Osteoblast (primary cell): Measurements from ENCODE around the gene CCDC50. TPM values are rescaled to one million over a fixed set of nuclear protein-coding genes. Genes with fewer than 3 reads are reported as not detected.

Experiments used
- DNase-seq: peaks from one replicate; pipeline ENCODE4 v3.0.0; 2011; ENCODE audit warnings: low spot score, mixed read lengths; ENCODE audit not compliant: insufficient read length; ENCODE audit errors: missing footprints
- H2AFZ ChIP-seq: 2 replicates; pipeline ENCODE4 v1.6.0; 2011; ENCODE audit warnings: mild to moderate bottlenecking, low read length
- H3K27ac ChIP-seq: 2 replicates; pipeline ENCODE4 v1.5.1; 2011; ENCODE audit warnings: mild to moderate bottlenecking, low read depth, low read length, moderate library complexity
- H3K27me3 ChIP-seq: 2 replicates; pipeline ENCODE4 v1.6.0; 2012; ENCODE audit warnings: mild to moderate bottlenecking, control low read depth, inconsistent platforms, low read length, moderate library complexity; ENCODE audit not compliant: insufficient read depth
- H3K36me3 ChIP-seq: 2 replicates; pipeline ENCODE4 v1.5.1; 2011; ENCODE audit warnings: mild to moderate bottlenecking, low read length, control low read depth, moderate library complexity; ENCODE audit not compliant: insufficient read depth
- H3K4me1 ChIP-seq: 2 replicates; pipeline ENCODE4 v1.5.1; 2011; ENCODE audit warnings: mild to moderate bottlenecking, low read length, control low read depth, moderate library complexity; ENCODE audit not compliant: insufficient read depth
- H3K4me2 ChIP-seq: 2 replicates; pipeline ENCODE4 v1.6.0; 2011; ENCODE audit warnings: mild to moderate bottlenecking, low read length; ENCODE audit not compliant: insufficient read depth
- H3K4me3 ChIP-seq: fragments of 200-600 bp; sonication (generic); 3 replicates; pipeline ENCODE4 v1.5.1; 2012; ENCODE audit warnings: mild to moderate bottlenecking, low read length, inconsistent platforms; ENCODE audit not compliant: insufficient read depth
- H3K79me2 ChIP-seq: 2 replicates; pipeline ENCODE4 v1.6.0; 2012; ENCODE audit warnings: mild to moderate bottlenecking, low read length, control low read depth, inconsistent platforms; ENCODE audit not compliant: insufficient read depth
- H3K9me3 ChIP-seq: 2 replicates; pipeline ENCODE4 v1.5.1; 2011; ENCODE audit warnings: low read depth, low read length, control low read depth
- H4K20me1 ChIP-seq: 2 replicates; pipeline ENCODE4 v1.6.0; 2012; ENCODE audit warnings: mild to moderate bottlenecking, low read length, control low read depth; ENCODE audit not compliant: insufficient read depth
- total RNA-seq: library from RNA; depleted of rRNA; stranded (reverse); fragments of >200 nt; gene quantifications from 2 replicates; pipeline ENCODE4 v1.2.3, GENCODE V29; 2012
- TF ChIP-seq, protein P1 (sequence below): IDR thresholded peaks from 2 replicates; pipeline ENCODE4 v1.5.1; 2011; ENCODE audit warnings: mild to moderate bottlenecking, low read depth, low read length, moderate library complexity; ENCODE audit errors: extremely low read depth

Gene CCDC50
- total RNA-seq, 1 donor: 78.2 TPM

DNA sequence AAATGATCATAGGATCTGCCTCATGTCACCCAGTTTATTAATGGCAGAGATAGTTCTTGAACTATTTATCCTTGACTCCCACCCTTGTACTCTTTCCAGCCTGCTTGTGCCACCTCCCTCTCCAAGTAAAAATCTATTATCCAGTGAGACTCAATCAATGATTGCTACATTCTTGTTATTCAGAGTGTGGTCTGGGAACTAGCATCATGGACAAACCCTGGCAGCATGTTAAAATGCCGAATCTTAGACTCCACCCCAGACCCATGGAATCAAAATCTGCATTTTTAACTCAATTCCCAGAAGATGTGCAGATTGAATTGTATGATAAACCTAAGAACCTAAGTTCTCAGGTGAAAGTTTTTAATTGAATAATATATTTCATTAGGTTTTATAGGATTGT, 97.1 kb downstream of the CCDC50 start:
- H3K4me1 ChIP-seq: no peaks in the 10 kb centered on the region
- H3K27ac ChIP-seq: no peak overlapping the region
- H3K27me3 ChIP-seq: no peaks in the 10 kb centered on the region
- no peaks in the 10 kb centered on the region for H3K9me3 ChIP-seq
- TF ChIP-seq, protein P1, sequence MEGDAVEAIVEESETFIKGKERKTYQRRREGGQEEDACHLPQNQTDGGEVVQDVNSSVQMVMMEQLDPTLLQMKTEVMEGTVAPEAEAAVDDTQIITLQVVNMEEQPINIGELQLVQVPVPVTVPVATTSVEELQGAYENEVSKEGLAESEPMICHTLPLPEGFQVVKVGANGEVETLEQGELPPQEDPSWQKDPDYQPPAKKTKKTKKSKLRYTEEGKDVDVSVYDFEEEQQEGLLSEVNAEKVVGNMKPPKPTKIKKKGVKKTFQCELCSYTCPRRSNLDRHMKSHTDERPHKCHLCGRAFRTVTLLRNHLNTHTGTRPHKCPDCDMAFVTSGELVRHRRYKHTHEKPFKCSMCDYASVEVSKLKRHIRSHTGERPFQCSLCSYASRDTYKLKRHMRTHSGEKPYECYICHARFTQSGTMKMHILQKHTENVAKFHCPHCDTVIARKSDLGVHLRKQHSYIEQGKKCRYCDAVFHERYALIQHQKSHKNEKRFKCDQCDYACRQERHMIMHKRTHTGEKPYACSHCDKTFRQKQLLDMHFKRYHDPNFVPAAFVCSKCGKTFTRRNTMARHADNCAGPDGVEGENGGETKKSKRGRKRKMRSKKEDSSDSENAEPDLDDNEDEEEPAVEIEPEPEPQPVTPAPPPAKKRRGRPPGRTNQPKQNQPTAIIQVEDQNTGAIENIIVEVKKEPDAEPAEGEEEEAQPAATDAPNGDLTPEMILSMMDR: no peak
- H3K4me3 ChIP-seq: no peak overlapping the region
- no peaks in the 10 kb centered on the region for H3K36me3 ChIP-seq
- no peaks in the 10 kb centered on the region for H4K20me1 ChIP-seq
- DNase-seq: no peak
- no peak overlapping the region for H2AFZ ChIP-seq
- H3K4me2 ChIP-seq: no peak overlapping the region
- H3K79me2 ChIP-seq: no peaks in the 10 kb centered on the region

DNA sequence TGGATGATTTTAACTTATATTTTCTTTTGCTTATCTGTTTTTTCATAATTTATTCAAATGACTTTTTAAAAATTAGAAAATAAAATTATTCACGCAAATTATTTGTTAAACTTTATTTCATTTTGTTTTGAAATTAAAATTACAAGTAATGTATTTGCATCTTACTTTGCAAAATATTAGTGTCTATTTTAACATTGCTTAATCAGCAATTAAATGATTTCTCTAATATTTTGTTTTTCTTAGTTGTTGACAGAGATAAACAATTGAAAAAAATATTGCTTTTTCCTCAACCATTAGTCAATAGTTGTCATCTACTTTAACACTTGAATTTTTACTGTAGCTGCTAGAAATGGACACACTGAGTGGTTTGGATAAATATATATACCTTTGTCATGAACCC, 99.0 kb downstream of the CCDC50 start:
- Histone ChIP-seq H3K4me1 (no peaks in the 10 kb centered on the region), H3K4me3 (no peak overlapping the region), H3K36me3 (no peaks in the 10 kb centered on the region), H4K20me1 (no peaks in the 10 kb centered on the region), H3K27ac (no peak overlapping the region), H3K27me3 (no peaks in the 10 kb centered on the region), H3K79me2 (no peaks in the 10 kb centered on the region), H3K9me3 (no peaks in the 10 kb centered on the region), H2AFZ (no peak overlapping the region), H3K4me2 (no peak overlapping the region)
- TF ChIP-seq, protein P1: no peak
- DNase-seq: no peak

DNA sequence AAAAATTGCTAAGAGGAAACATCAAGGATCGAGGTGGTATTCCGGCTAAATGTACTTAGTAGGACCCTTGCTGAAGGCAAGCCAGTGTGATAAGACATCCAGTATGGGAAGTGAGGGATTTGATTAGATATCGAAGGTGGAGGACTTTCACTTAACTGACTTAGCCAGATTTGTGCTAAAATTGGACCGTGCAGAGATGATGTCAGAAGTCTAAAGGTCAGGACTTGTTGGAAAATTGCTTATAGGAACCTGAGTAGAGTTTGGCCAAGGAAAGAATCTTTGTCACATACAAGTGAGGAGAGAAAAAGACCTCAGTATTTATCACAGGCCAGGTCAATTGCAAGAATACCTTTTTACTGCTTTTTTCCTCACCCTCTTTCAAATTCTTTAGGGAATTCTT, 100.9 kb downstream of the CCDC50 start:
- DNase-seq: no peak
- TF ChIP-seq, protein P1: no peak
- H3K79me2 ChIP-seq: no peaks in the 10 kb centered on the region
- no peak overlapping the region for H3K4me2 ChIP-seq
- no peak overlapping the region for H3K27ac ChIP-seq
- no peaks in the 10 kb centered on the region for H3K9me3 ChIP-seq
- H3K4me1 ChIP-seq: no peaks in the 10 kb centered on the region
- H3K27me3 ChIP-seq: no peaks in the 10 kb centered on the region
- H2AFZ ChIP-seq: no peak overlapping the region
- no peaks in the 10 kb centered on the region for H3K36me3 ChIP-seq
- no peaks in the 10 kb centered on the region for H4K20me1 ChIP-seq
- no peak overlapping the region for H3K4me3 ChIP-seq

DNA sequence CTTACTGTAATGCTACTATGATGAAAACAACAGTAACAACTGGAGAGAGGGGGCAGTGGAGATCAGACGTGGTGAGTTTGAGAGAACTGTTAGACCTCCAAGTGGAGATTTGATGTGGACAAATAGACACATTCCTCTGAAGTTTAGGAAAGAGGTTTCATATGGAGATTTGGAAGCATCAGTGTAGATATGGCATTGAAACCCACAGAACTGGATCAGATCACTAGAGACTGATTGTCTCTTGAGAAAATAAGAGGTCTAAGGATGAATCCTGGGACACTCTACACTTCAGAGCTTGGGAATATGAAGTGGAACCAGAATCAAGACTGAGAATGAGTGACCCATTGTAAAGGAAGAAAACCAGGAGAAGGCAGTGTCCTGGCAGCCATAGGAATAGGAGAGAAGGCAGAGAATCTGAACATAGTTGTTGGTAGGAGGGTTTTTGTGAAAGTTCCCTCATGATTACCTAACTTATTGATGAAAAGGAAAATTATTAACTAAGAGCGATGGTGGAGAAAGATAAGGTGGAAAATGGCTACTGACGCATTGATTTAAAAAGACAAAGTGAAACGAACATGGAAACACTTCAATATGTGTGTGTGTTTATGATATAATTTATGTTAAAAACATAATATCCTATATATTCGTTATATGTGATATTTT, 102.1 kb downstream of the CCDC50 start:
- no peak overlapping the region for H2AFZ ChIP-seq
- no peak overlapping the region for H3K4me2 ChIP-seq
- no peak for DNase-seq
- no peaks in the 10 kb centered on the region for H3K4me1 ChIP-seq
- H4K20me1 ChIP-seq: no peaks in the 10 kb centered on the region
- H3K79me2 ChIP-seq: no peaks in the 10 kb centered on the region
- H3K36me3 ChIP-seq: no peaks in the 10 kb centered on the region
- no peaks in the 10 kb centered on the region for H3K9me3 ChIP-seq
- TF ChIP-seq, protein P1: no peak
- no peak overlapping the region for H3K27ac ChIP-seq
- H3K27me3 ChIP-seq: no peaks in the 10 kb centered on the region
- H3K4me3 ChIP-seq: no peak overlapping the region
